Femur (tissue), 1 donor: Measurements from ENCODE around the gene KCNH3.

ENCODE experiments used
- DNase-seq: peaks from one replicate; pipeline ENCODE4 v3.0.0-alpha.2; 2017

The KCNH3 gene

DNA sequence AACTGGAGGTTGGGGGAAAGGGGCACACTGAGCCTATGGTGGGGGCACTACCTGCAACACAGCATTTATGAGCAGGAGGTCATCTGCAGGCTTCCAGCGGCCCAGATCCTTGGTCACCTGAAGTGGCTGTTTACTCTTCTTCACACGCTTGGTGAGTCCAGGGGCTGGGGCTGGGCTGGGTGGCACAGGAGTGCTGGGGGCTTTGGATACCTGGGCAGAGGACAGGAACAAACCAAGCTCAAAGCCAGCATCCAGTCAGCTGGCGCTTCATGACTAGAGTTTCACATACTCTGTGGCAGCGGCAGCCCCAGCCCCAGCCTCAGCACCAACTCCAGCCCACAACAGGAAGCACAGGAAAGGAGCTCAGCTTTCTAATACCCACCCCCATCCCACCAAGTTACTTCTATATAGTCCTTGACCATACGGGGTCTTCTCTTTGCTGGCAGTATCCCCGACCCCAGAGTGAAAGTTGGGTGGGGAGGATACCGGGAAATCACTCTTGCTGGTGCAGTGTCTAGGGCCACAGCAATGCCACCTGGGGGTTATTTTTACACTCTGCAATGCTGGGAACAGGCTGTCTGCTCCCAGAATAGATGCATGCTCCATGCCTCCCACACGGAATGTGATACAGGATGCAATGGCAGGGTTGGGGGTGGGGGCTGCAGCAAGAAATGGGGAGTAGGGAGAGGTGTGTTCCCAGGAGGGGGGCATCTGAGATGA is 26.0 kb downstream of the KCNH3 start:
- DNase-seq: no peak

DNA sequence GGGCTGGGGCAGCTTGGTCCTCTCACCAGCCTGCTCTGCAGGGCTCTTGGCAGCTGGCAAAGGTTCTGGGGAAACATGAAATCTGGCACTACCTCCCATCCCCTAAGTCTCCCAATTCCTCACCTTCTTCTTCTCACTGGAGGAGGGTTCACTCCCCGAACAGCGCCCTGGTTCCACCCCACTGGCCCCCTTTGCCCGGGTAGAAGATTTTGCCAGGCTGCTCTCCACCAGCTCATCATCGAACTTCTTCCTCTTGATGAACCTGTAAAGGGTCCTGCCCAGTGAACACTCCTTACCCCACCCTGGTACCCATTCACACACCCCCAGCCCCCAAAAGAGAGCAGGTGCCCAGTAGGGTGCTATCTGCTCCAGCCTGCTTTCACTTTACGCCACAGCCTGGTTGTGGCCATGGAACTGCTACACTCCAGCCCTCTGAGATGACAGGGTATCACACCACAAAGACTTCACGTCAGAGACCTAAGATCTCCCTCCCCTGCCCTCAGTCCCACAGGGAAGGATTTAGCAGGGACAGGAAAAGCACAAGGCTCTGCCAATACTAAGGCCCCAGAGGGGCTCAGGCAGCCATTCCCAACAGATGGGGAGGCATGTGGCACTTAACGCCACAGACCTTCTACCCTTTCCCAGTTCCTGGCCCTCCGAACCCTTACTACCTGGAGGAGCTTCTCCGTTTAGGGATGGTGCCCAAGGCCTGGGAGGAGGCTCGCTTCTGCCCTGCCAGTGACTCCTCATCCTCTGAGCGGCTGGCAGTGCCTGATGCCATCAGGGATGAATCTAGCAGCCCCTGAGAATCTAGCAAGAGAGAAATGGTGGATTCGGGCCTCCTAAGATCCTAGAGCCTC is 26.8 kb downstream of the KCNH3 start:
- peak; percentile 39 for DNase-seq

DNA sequence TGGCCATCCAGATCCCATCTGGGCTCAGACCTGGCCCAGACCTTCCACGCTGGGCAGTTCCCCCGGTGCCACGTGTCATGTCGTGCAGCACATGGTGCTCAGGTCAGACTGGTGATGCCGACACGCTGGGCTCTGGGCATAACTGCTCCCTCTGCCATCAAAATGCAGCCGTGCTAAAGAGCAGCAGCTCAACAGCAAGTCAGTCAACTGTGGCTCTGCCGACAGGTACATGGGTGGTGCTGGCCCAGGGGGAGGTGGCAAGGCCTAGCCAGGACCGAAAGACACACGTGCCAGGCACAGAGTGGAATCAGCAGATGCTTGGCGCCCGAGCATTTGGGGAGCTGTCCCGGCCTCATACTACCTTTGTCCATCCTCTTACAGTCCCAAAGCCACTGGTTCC is 27.5 kb downstream of the KCNH3 start:
- no peak for DNase-seq

DNA sequence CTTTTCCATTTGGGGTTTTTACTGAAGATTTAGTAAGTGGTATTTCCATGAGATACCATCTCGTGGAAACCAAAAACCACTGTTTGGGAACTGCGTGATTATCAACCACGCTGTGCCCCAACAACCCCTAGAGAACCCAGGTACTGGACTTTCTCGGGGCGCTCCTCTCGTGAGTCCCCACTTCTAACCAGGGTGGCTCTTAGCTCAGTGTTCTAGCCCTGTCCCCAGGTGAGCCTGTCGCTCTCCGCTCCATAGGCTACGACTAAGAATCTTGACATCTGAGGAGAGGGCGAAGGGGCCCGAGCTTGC is 28.4 kb downstream of the KCNH3 start:
- no peak for DNase-seq

DNA sequence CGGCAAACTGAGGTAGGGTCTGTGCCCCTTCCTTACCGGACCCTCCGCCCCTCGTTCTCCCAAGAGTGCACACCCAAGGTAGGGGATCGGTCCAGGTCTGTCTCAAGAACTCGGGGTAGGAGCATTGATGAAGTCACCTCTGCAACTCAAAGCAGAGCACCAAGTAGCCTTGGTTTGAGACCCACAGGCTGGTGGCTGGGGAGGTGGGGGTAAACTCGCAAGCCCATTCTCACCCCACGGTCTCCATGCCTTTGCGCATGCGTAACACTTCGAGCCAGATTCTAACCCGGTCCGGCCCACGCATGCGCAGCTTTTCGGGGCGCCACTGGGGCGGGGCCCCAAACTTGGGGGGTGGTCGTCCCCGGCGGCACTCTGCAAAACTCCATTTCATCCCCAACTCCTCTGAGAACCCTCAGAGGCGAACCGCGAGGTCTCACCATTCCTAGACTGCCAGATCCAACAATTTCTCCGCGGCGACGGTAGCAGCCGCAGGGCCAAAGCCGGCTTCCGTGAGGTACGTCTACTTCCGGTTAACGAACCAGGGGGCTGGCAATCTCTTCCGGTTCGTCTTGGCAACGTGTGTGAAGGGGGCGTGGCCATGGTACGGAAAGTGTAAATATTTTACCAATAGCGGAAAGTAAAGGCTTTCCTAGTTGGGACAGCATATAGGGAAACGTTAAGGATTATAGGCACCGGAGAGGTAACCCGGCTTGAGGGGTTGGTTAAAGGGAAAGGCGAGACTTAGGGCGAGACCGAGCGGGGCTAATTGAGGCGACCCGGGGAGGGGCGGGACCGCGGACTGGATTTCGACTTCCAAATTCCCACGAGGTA is 29.0 kb downstream of the KCNH3 start, which contains the start of gene MCRS1:
Gene MCRS1, minus strand, starts transcription at position 532 of the 831 bp plus-strand sequence. CDS start 1,411 bp downstream, outside the sequence.
- DNase-seq: peak; percentile 93

DNA sequence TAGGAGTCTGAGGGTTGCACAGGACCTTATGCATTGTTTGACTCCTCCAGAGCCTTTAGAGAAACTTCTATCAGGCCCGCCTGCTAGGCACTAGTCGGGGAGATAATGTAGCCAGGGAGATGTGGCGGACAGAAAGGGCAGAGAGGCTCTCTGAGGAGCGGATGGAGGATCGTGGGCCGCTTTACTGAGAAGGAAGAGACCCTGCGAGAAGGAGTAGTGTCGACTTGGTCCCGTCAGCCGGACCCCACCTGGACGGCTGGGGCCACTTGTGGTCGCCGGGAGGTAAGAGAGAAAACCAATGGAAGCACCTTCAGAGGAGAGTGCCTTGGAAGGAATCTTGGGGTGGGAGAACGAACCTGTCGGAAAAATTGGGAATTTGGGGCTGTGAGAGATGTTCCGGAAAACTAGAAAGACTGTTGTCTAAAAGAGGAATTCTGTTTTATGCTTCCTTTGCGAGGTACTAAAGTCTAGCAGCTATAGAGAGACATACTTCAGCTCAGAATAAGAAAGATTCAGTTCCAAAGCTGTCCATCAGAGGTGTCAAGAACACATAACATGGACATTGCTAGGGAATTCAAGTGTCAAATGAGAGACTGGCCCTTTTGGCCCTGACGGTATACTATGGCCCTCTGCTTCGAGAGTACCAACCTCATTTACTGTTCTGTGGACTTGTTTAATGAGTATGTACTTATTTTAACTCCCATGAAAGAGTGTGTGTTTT is 29.8 kb downstream of the KCNH3 start:
- no peak for DNase-seq

DNA sequence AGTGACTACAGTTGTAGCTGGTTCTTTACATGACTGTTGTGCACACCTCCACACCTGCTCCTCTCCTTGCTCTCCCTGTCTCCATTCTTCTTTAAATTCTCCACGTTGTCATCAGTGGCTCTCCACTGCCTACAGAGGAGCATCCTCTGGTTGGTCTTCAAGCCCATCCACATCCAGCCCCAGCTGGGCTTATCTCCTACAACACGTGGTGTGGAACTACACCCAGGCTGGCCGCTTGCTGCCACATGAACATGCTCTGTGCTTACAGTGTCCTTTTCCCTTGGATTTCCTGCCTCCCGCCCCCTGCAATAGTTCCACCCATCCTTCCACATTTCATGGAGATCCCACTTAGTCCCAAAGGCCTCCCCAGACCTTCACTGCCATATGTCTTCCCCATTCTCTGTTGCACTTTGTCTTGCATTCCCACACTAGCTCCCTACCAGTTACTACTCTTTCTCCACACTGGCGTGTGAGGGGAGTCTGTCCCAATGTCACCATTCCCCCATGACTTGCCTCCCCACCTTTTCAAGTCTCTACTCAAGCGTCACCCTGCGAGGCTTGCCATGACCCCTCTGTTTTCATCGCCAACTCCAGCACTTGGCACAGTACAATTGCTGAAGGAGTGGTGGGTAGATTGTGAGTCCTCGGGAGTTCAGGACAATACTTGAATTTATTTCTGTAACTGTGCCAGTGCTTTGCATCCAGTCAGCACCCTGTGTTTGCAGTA is 38.9 kb downstream of the KCNH3 start:
- no peak for DNase-seq

DNA sequence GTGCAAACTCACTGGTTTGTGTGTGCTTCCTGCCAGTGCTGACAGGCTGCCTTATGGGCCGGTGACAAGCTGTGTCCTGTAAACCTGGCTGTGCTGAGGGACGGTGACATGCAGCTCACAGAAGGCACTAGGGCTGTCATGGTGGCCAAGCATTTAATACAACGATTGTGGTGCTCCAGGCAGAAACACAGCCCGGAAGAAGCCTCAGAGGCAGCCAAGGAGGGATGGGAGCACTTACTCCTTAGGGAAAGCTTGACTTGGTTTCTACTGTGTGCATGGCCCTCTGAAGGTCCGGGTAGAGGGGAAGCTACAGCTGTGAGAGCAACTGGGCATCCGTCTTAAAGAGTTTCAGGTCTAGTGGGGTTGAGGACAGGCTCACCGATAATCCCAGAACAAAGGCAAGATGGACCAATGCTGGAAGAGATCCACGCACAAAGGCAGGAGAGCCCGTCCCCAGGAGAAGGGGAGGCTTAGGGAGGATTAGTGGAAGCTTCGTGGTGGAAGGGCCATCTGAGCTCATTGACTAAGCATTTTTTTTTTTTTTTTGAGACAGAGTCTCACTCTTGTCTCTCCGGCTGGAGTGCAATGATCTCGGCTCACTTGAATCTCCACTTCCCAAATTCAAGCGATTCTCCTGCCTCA is 39.8 kb downstream of the KCNH3 start:
- DNase-seq: no peak

DNA sequence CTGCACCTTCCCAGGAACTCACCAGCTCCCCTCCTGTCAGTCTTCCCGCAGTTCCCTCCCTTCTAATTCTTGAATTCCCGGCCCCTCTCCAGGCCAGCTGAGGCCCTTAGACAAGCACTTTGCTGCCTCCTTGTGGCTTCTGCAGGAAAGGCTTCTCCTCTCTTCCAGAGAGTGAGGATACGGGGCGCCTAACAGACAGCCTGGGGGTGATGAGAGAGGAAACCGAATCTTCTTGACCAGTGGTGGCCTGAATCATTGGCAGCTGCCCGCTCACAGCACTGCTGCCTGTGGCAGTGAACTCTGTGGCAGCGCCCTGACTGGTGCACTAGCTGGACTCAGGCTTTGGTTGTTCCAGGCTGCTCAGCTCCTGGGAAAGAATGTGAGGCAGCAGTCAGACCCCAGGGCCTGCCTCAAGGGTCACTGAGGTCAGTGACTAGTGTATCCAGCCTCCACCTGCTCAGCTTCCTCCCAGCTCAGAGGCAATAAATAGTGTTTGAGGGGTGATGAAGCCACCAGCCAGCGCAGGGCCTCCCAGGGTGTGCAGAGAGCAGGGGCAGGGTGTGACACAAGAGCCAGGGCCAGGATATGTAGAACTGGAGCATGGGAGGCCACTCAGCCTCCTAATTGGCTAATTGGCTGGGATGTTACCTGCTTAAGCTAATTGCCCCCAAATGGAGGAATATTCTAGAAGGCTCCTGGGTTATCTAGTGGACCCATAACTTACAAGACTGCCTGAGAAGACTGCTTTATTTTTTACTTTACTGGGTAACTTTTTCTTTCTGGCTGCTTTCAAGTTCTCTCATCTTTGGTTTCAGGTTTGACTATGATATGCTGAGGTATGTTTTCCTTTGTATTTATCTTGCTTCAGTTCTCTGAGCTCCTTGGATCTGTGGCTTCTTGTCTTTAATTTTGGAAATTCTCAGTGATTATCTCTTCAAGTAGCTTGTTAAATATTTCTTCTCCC is 42.0 kb downstream of the KCNH3 start:
- DNase-seq: peak; percentile 84

DNA sequence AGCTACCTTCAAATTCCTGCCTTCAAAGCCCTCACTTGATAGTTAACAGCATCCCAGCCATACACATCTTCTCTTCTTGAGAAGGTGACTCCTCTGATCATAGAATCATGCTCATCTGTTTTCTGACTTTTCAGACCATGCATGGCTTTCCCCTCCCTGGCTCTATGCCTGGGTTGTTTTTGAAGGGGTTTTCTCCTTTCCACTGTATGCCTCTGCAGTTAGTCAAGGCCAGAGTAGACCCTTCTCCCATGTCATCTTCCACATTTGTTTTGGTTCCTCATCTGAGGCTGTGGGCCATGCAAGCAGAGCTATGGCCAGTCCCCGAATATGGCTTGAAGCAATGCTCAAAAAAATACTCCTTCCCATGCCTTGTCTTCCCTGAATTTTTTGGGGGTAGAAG is 43.4 kb downstream of the KCNH3 start:
- DNase-seq: no peak

DNA sequence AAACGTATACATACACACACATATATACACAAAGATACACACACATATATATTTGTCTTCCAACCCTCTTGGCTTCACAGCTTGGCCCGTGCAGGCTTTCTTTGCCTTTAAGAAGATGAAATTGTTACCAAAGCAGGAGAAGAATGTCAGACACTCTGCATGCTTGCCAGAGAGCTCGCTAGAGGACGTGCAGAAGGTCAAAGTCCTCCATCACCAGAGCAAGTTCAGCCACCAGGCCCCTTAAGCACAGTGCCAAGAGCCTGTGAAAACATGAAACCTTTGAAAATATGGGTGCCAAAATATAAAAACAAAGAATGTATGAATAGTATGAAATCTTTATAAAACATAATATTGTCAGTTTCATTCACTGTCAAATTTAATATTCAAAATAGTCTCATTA is 44.0 kb downstream of the KCNH3 start:
- DNase-seq: peak; percentile 58

DNA sequence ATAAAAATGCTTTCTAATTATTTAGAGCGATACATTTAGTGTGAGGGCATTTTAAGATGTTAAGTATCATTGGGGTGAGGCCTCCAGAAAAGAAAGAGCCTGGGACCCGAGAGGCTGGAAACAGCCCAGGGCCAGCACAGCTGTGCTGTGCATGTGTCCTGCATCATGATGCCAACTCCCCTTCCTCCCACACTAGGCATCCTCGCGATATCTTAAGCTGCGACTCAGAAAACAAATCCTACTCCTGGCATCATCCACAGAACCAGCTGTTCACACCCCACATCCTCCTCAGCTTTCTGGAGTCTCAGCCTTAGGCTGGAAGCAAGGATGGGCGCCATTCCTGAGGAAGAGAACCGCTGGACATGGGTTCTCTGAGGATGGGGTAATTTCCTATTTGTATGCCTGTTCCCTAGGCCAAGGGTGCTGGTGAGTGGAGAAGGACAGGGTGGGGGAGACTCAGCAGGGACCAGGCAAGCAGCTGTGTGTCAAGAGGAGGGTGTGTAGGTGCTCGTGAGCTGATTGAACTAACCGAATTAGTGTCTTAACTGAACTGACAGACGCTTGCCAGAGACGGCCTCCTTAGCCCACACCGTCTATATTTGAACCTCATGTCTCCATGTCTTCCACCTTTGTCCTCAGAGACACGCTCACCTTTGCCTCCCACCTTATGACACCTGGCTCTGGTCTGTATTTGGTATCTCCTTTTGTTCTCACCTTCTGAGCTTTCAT is 44.7 kb downstream of the KCNH3 start:
- peak; percentile 68 for DNase-seq

DNA sequence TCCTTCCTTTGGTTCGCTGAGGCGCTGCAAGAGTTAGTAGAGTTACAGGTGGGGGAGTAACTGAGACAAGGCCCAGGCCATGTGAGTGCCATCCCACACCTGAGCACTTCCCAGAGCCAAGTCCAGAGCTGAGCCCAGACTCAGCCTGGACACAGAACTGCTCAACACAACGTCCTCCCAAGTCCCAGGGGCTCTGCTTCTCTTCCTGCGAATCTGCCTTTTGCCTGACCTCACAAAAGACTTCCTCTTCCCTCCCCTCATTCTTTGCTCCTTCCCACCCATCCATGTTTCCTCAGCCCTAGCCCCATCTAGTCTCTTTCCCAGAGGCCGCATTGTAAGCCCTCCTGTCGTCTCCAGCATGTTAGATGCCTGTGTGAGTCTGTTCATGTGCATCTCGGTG is 45.8 kb downstream of the KCNH3 start:
- no peak for DNase-seq

DNA sequence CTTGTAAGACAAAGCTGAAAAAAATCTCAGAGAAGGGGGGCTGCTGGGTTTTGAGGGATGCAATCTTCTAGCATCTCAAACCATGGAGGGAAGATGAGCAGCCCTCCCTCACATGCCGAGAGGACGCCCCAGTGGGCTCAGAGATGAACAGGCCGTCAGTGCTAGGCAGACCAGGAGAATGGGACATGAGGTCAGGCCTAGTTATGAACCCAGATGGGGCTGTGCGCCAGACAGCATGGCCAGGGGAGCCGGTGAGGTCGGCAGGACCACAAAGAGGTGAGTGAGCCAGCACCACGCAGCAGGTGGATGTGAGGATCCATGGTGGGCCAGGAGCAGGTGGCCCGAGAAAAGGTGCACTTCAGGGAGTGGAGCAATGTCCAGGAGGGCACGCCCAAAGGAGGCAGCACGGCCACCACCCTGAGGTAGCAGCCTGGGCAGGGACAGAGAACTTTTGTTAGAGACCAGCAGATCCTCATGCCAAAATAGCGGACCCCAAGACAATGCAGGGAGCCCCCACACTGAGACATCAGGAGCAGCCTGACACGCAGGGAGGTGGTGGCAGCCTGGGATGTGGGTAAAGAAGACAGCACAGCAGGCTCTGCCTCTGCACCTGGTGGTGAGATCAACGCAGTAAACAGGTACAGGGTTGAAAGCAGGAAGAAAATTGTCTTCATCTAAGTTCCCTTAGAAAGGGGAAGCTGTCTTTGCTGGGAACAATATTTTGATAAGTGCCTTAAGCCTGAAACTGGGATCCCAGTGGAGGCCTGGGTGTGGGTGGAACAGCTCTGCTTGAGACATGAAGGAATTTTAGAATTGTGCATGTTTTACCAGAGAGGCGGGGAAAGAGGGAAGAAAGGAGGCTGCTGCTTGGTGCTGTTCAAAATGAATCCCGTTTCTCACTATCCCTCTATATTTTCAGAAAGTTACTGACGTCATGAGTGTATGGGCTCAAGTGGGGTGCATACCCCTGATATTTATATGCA is 46.9 kb downstream of the KCNH3 start:
- no peak for DNase-seq

DNA sequence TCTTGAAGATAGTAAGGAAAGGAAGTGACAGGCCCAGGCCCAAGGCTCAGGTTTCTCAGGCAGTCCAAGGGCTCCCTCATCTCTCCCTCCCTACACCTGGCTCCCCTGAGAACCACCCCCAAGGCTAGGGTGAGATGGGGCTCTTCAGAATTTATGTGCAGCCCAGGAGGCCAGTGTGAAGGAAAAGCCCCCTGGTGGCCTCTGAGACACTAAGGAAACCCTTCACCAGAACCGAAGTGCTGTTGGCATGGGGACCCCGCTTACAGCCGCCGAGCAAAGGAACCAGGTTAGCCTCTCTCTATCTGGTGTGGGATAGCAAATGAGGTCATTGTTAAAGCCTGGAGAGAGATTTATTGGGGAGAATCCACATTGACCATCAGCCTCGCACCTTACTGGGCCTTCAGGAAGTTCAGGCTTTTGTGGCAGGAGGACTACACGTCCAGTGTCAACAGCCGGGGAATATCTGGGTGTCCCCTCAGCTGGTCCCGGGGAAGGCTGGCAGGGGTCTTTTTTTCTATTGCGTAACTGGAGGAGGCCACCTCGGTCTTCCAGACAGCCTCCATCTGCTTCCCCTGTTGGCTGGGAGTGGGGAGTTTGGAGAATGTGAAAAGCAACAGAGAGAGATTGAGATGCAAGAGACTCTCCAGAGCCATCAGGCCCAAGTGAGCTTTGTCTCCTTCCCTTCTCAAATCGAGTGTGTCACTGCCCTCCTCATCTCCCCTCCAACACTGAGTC is 48.5 kb downstream of the KCNH3 start:
- DNase-seq: no peak

DNA sequence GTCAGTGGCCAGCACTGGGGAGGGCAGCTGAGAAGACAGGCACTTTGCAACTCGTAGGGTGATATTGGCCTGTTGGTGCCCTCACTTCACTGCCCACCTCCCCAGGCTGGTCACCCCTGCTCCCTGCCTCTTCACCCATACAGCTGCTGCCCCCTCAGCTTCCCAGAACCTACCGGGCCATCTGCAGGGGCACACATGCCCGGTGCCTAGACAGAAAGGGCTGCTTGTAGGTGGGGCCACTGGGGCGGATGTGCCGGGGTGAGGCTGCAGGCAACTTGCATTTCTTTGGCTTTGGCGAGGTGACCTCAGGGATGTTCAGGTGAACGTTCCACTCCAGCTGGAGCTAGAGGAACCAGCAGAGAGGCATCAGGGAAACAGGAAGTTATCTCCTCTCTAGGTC is 49.5 kb downstream of the KCNH3 start:
- no peak for DNase-seq

DNA sequence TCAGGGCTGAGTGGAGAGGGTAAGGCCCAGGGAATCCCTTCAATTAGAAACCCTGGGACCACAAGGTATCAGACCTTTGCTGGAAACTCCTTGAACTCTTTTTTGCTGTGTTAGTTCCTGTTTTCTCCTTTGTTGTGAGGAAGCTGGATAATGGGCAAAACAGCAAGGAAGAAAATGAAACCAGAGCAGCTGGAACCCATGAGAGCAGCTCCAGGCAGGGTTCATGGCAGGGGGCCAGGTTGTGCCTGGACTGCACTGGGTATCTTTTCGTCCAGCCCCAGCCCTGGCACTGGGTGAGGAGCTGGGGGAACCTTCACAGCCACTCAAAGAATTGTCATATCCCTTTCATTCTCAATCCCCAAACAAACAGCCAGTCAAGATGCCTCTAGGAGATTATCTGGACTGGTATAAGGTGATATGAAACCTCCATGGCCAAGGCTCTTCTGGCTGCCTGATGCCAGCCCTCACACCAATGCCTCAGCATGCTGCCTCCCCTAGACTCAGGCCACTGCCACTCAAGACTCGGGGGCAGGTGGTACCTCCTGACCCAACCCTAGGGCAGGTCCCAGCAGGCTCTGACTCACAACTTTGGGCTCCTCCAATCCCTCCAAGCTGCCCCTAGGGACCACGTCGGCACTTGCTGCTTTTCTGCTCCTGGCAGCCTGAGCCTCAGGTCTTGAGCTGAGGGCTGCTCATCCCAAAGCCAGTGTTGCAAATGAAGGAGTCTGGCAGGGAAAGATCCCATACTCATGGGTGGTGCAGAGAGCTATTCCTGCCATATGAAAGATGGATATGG is 50.1 kb downstream of the KCNH3 start:
- DNase-seq: no peak
